HAP-1 (cell line): ENCODE data around the gene PDZRN3.

Source experiments
- DNase-seq, 2 experiments: peaks; one replicate each; pipeline ENCODE4 v3.0.0-alpha.2; 2016 to 2020; ENCODE audit warnings: low spot score in 2 of 2
- H3K27me3 ChIP-seq: fragments of 250-450 bp; sonication (Bioruptor Pico); 2 replicates; pipeline ENCODE4 v1.5.1; 2020; ENCODE audit warnings: low read depth, mild to moderate bottlenecking, moderate library complexity
- H3K36me3 ChIP-seq: fragments of 250-450 bp; sonication (Bioruptor Pico); replicated peaks from 2 replicates; pipeline ENCODE4 v1.5.1; 2020; ENCODE audit warnings: mild to moderate bottlenecking
- H3K4me1 ChIP-seq: fragments of 250-450 bp; sonication (Bioruptor Pico); 2 replicates; pipeline ENCODE4 v1.5.1; 2020; ENCODE audit warnings: mild to moderate bottlenecking
- H3K4me3 ChIP-seq: fragments of 250-450 bp; sonication (Bioruptor Pico); 2 replicates; pipeline ENCODE4 v1.5.1; 2020; ENCODE audit warnings: mild to moderate bottlenecking, moderate library complexity
- H3K9me3 ChIP-seq: fragments of 250-450 bp; sonication (Bioruptor Pico); 2 replicates; pipeline ENCODE4 v1.5.1; 2020; ENCODE audit warnings: mild to moderate bottlenecking, moderate library complexity
- in situ Hi-C: fragments of 300-500 bp; cut with MboI; formaldehyde crosslinking; loops from 3 replicates; pipeline ENCODE4 v1.14.3; 2020; ENCODE audit warnings: low sequenced_read_pairs, inconsistent platforms, mixed read lengths

Gene PDZRN3

DNA sequence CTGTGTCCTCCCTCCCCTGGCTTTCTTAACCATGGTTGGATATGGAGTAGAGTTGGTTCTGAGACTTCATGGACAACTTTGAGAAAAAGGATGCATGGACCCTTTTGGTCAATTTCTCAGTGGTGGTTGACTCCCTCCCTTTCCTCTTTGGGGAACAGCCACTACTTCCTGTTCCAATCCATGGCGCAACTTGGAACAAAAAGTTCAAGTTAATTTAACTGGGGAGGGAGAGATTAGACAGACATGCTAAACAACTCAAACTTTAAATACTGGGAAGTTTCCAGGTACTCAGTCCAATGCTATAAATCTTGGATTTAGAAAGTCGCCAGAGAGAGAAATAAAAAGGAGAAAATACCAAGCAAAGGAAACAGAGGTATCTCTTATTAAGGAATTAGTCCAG lies 202.2 kb downstream of the PDZRN3 start:
- Histone ChIP-seq H3K27me3 (peaks cover 35% of the 10 kb centered on the region), H3K9me3 (no peaks in the 10 kb centered on the region; the same call in 1 of the 2 replicates), H3K4me1 (no peaks in the 10 kb centered on the region), H3K4me3 (no peak overlapping the region), H3K36me3 (no peaks in the 10 kb centered on the region)
- in situ Hi-C loops, result no loop called here
- no peak for DNase-seq

DNA sequence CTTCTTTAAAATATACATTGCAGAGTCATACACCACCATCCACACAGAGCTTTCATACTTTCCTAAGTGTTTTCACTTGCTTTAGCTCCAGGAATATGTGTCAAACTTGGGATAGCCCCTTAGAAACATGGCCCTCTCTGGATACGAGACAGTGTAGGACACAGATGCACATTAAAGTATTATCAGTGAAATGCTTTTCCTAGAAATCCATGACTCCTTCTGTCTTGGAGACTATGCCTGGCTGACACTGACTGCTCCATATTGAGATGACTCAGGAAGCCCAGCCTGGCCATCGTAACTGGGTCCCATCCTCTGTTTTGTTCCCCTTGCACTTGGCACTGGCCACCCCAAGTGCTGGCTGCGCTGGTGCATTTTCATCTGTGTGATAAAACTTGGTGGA lies 204.8 kb downstream of the PDZRN3 start:
- peaks cover 50% of the 10 kb centered on the region for H3K27me3 ChIP-seq
- H3K4me3 ChIP-seq, result no peak overlapping the region
- H3K4me1 ChIP-seq, result no peaks in the 10 kb centered on the region
- DNase-seq, result no peak
- H3K36me3 ChIP-seq, result no peaks in the 10 kb centered on the region
- in situ Hi-C loops, result no loop called here
- no peaks in the 10 kb centered on the region; the same call in 1 of the 2 replicates for H3K9me3 ChIP-seq

DNA sequence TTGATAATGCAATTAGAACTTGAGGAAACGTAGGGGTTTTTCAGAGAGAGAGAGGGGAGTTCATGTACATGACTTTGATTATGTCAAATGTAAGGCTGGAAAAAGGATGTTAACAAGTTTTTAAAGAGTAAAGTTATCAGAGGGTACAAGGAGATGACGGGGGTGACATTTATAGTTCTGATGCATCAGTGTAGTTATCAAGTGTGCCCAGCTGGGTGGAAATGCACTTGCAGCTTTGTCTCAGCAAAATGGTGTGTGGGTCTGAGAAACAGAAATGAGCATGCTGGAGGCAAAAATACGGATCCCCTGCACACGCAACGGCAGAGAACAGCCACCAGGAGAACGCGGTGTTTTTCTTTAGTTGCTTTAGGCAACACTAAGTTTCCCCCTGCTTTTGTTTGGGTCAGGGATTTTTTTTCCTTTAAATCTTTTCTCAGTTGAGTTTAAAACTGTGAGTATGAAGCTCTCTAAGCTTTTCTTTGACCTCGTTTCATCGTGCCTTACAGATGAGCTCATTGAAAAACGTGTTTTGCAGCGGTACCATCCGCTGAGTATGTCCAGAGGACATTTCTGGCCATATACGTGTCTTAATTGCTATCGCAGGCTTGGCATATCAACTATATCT lies 205.4 kb downstream of the PDZRN3 start:
- peaks cover 50% of the 10 kb centered on the region for H3K27me3 ChIP-seq
- H3K4me1 ChIP-seq, result no peaks in the 10 kb centered on the region
- H3K36me3 ChIP-seq, result no peaks in the 10 kb centered on the region
- no peak for DNase-seq
- in situ Hi-C loops, result no loop called here
- H3K4me3 ChIP-seq, result no peak overlapping the region
- no peaks in the 10 kb centered on the region; the same call in 1 of the 2 replicates for H3K9me3 ChIP-seq

DNA sequence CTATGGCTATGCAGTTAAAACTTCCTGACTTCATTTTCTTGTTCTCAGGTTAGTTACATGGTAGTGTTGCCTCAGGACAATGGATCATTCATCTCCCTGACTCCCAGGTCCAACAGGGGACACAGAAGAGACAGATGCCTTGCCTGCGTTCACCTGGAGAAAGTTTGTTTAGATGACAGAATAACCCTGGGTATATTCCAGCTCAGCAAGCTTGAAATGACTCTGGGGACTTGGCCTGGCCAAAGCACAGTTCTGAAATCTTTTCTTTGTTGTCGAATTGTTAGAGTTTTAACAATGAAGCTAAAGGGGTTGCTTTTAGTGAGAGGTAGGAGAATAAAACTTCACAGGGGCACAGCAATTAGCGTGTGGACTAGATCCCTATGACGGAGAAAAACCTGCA lies 206.1 kb downstream of the PDZRN3 start:
- in situ Hi-C loops, result no loop called here

DNA sequence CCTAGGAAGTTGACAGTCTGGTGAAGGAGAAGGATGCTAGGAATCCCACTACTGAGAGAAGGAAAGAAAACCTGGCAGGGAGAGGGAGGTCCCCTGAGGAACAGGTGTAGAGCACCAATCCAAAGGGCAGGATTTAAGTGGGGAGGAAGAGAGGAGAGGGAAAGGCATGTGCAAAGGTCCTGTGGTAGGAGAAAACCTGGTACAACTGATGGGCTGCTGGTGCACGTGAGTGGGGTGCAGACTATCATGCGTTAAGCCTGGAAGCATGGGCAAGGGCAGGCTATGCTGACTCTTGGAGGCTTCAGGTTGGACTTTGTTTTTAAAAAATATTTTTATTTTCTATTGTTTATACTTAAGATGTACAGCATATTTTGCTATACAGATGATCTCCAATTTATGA lies 209.6 kb downstream of the PDZRN3 start:
- in situ Hi-C loops, result no loop called here
- Histone ChIP-seq H3K4me3 (no peak overlapping the region), H3K4me1 (no peaks in the 10 kb centered on the region), H3K27me3 (peaks cover 61% of the 10 kb centered on the region), H3K36me3 (no peaks in the 10 kb centered on the region), H3K9me3 (no peaks in the 10 kb centered on the region)
- DNase-seq, result no peak

More for the DNA sequence above, 206.1 kb downstream of the PDZRN3 start:
- Histone ChIP-seq H3K4me3 (no peak overlapping the region), H3K9me3 (no peaks in the 10 kb centered on the region; the same call in 1 of the 2 replicates), H3K4me1 (no peaks in the 10 kb centered on the region), H3K36me3 (no peaks in the 10 kb centered on the region), H3K27me3 (peaks cover 50% of the 10 kb centered on the region)
- no peak for DNase-seq

DNA sequence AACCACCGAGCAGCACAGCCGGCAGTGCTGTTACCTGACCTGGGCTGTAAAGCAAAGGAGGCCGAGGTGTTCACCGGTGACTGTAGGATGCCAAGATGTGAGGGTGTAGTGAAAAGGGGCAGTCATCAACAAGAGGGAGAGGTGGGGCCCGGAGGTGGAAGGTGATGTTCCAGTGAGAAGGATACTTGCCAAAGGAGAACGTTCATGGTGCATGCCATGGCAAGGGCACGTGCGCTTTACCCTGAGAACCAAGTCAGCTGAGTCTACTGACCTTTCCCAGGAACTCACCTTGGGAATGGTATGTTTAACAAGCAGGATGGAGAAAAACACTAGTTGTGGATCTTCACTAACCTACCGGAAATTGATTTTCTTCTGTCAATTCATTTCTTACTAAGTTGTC lies 211.1 kb downstream of the PDZRN3 start:
- Histone ChIP-seq H3K4me3 (no peak overlapping the region), H3K36me3 (no peaks in the 10 kb centered on the region), H3K27me3 (peaks cover 57% of the 10 kb centered on the region), H3K4me1 (no peaks in the 10 kb centered on the region), H3K9me3 (no peaks in the 10 kb centered on the region)
- in situ Hi-C loops, result no loop called here
- DNase-seq, result no peak

DNA sequence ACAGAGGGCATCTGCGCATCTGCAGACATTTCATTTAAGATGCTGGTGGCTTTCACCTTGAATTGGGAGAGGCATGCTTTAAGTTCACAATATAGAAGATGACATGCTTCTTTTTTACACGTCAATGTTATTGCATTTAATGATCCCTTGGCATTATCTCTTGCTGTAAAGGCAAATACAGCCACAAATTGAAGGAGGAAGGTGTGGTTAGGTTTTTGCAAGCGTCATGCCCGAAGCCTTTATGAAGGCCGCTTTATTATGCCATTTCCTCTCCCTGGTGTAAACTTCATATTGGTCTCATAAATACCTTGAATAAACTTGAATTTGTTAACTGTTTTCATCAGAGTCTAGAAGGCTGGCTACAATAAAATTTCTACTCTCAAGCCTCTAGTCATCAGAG lies 212.7 kb downstream of the PDZRN3 start:
- DNase-seq, result no peak
- Histone ChIP-seq H3K9me3 (no peaks in the 10 kb centered on the region), H3K4me3 (no peak overlapping the region), H3K36me3 (no peaks in the 10 kb centered on the region), H3K4me1 (no peaks in the 10 kb centered on the region), H3K27me3 (peaks cover 52% of the 10 kb centered on the region)
- in situ Hi-C loops, result no loop called here

DNA sequence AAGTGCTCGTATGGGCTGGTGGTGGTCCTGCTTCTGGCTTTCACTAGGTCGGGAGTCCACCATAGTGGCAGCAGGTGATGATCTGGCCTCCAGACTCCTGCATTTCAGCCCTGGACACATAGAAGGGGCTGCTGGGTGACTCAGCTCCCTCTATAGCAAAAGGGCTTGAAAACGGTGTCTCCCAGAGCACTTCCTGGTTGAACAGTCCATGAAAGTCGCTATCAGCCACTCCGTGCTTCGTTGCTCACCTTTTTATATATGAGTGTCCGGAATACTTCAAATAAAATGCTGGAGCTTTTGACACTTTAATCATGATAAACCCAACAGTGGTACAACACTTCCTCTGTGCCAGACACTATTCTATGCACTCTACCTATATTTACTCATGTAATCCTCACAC lies 213.2 kb downstream of the PDZRN3 start:
- no peak for DNase-seq
- H3K36me3 ChIP-seq, result no peaks in the 10 kb centered on the region
- peaks cover 51% of the 10 kb centered on the region for H3K27me3 ChIP-seq
- no peaks in the 10 kb centered on the region for H3K4me1 ChIP-seq
- no peaks in the 10 kb centered on the region for H3K9me3 ChIP-seq
- H3K4me3 ChIP-seq, result no peak overlapping the region
- in situ Hi-C loops, result no loop called here

DNA sequence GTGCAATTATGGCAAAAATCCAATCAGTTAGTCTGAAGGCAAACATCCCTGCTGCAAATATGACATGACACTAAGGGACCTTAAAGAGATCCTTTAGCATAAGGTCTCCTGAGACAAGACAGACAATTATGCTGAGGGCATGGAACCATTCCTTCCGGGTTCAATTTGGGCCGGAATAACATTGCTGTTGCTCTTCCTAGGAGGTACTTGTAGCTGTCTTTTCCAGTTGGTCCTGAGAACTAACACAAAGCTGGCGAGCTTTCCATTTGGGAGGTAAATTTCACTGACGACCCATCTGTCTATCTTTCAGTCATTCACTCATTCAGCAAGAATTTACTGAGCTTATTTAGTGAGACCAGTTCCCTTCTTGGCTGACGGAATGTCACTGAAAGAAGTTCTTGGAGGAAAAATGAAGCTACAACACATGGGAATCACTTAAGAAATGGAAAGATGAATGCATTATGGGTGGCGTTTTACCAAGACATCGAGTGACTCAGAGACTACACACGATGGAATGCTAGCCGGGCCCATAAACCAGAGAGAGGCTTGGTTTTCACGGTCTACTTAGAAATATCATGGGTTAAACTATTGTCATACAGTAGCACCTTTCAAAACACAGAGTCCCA lies 215.5 kb downstream of the PDZRN3 start:
- H3K36me3 ChIP-seq, result no peaks in the 10 kb centered on the region
- no peaks in the 10 kb centered on the region for H3K9me3 ChIP-seq
- in situ Hi-C loops, result no loop called here
- no peaks in the 10 kb centered on the region; the same call in 1 of the 2 replicates for H3K4me1 ChIP-seq
- peaks cover 55% of the 10 kb centered on the region for H3K27me3 ChIP-seq
- no peak for DNase-seq
- H3K4me3 ChIP-seq, result no peak overlapping the region

DNA sequence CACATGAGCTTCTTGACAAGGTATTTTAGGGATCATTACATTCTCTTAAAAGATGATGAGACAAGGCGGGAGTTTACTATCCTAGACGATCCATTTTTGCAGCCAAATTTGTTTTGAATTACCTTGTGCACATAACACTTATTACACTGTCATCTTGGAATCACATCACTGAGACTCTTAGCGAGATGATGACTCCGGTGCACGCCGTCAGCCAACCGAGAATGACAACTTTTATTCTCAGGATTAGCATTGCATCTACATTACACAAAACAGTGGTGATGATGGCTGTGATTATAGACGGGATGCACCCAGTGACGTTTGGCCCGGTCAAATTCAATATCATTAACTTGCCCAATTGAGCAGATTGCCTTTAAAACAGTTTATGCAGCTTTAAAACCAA lies 216.1 kb downstream of the PDZRN3 start:
- no peaks in the 10 kb centered on the region; the same call in 1 of the 2 replicates for H3K4me1 ChIP-seq
- H3K9me3 ChIP-seq, result no peaks in the 10 kb centered on the region
- H3K36me3 ChIP-seq, result no peaks in the 10 kb centered on the region
- H3K27me3 ChIP-seq, result peaks cover 55% of the 10 kb centered on the region
- H3K4me3 ChIP-seq, result no peak overlapping the region
- in situ Hi-C loops, result no loop called here
- DNase-seq, result no peak

DNA sequence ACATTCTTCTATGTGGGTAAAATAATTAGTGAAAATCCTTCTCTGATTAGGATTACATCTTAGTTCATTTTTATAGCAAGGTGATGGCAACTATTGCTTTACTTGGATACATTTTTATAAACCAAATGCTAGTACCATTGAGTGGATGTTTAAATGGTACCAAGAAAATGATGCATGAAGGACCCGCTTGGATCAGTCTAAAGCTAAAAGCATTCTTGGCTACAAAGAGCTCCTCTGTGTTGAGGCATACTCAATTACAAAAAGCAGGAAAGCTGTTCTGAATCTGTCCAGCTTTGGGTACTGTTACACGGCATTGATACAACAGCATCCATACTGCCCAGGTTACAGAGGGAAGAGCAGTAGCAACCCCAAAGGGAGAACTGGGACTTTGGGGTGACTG lies 217.2 kb downstream of the PDZRN3 start:
- H3K4me3 ChIP-seq, result no peak overlapping the region
- no peaks in the 10 kb centered on the region for H3K36me3 ChIP-seq
- H3K4me1 ChIP-seq, result no peaks in the 10 kb centered on the region; the same call in 1 of the 2 replicates
- in situ Hi-C loops, result no loop called here
- no peak for DNase-seq
- no peaks in the 10 kb centered on the region for H3K9me3 ChIP-seq
- H3K27me3 ChIP-seq, result peaks cover 48% of the 10 kb centered on the region

DNA sequence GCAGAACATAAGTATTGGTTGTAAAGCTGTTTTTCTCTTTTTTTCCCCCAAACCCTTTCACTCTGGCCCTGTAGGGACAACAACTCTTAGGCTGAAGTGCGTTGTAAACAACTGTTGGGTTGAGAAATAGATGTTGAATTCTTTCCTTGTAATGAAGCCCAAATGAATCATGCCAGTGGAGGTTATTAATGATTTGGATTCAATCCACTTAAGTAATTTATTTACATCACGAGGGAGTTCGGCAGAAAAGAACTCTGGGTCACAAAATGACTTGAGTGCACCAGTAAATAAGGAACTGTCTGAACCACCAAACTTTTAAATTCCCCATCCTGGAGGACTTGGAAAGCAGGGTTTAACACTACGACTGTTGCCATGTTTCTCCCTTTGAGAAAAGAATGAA lies 218.9 kb downstream of the PDZRN3 start:
- Histone ChIP-seq H3K4me3 (no peak overlapping the region), H3K4me1 (no peaks in the 10 kb centered on the region; the same call in 1 of the 2 replicates), H3K9me3 (no peaks in the 10 kb centered on the region), H3K27me3 (peaks cover 35% of the 10 kb centered on the region), H3K36me3 (no peaks in the 10 kb centered on the region)
- no peak for DNase-seq
- in situ Hi-C loops, result no loop called here

DNA sequence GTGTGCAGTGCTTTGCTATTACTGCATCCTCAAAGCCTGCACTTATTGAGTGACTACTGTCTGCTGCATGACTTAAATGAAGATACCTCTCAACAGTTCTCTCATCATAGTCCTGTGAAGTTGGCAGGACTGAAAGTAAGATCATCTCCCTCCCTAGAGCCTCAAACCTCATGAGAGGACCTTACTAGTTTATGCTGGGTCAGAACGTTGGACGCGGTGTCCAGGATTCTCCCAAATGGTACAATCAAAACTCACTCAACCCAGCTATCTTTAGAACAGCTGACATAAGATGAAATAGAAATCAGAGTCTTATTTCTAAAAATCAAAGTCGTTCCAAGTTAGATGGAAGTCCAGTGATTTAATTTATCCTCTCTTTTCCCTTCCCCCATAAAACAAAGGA lies 219.7 kb downstream of the PDZRN3 start:
- Histone ChIP-seq H3K4me1 (no peaks in the 10 kb centered on the region; the same call in 1 of the 2 replicates), H3K27me3 (peaks cover 33% of the 10 kb centered on the region), H3K4me3 (no peak overlapping the region), H3K36me3 (no peaks in the 10 kb centered on the region), H3K9me3 (no peaks in the 10 kb centered on the region)
- in situ Hi-C loops, result no loop called here
- DNase-seq, result no peak

DNA sequence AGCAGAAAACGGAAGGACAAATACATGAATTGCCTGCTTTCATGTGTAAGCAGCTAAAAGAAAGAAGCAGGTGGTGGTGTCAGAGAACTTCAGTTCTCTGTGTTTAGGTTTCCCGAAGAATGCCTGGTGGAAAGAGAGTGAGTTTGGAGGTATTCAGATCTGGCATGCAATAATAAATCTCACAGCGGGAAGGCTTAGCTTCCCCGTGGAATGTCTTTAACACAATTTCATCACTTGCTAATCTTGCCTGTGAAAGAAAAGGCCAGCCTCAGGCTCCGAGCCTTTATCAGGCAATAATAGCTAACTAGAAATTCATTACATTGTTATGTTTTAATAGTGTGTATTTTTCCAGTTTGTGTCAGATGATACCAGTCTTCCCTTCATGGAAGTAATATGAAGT lies 220.3 kb downstream of the PDZRN3 start:
- Histone ChIP-seq H3K4me3 (no peak overlapping the region), H3K9me3 (no peaks in the 10 kb centered on the region), H3K4me1 (no peaks in the 10 kb centered on the region; the same call in 1 of the 2 replicates), H3K27me3 (peaks cover 33% of the 10 kb centered on the region), H3K36me3 (no peaks in the 10 kb centered on the region)
- in situ Hi-C loops, result no loop called here
- DNase-seq, result peak; percentile 62 to 82
